PC-3 (cell line): ENCODE data around the gene ATP6V0E1. TPM values are rescaled to one million over a fixed set of nuclear protein-coding genes. Genes with fewer than 3 reads are reported as not detected.

Source experiments
- ATAC-seq: fragments of 200-7000 bp; cut with Tn5 transposase; 2 replicates; pipeline ENCODE4 v1.9.1; 2020; ENCODE audit warnings: mild to moderate bottlenecking, moderate library complexity
- BruUV-seq: library from RNA; stranded (reverse); fragments of 400-500 nt; replicated peaks from 2 replicates; lab custom pipeline; 2021; lab: Mats Ljungman, UMichigan
- CTCF ChIA-PET: fragments of 300-600 bp; sonication (Branson Sonifier 250); formaldehyde crosslinking; loops from one replicate; lab custom pipeline; 2022; ENCODE audit warnings: antibody characterized with exemption; lab: Charles Lee
- POLR2A ChIA-PET: fragments of 300-600 bp; sonication (Branson Sonifier 250); formaldehyde crosslinking; loops from one replicate; lab custom pipeline; 2022; ENCODE audit warnings: antibody characterized with exemption; ENCODE audit not compliant: unreplicated experiment; lab: Charles Lee
- DNase-seq: peaks from one replicate; pipeline ENCODE4 v3.0.0-alpha.2; 2015
- H2AFZ ChIP-seq: fragments of 300-600 bp; sonication (generic); 2 replicates; pipeline ENCODE4 v1.6.0; 2016; ENCODE audit warnings: antibody characterized with exemption, low read length
- H3F3A ChIP-seq: fragments of 300-600 bp; sonication (generic); one replicate; pipeline ENCODE4 v1.6.0; 2017; ENCODE audit warnings: antibody characterized with exemption, low read length, control low read depth, mild to moderate bottlenecking; ENCODE audit not compliant: unreplicated experiment
- H3K27ac ChIP-seq: fragments of 300-600 bp; sonication (generic); 2 replicates; pipeline ENCODE4 v1.5.1; 2016; ENCODE audit warnings: mild to moderate bottlenecking, low read length
- H3K27me3 ChIP-seq: fragments of 300-600 bp; sonication (generic); 2 replicates; pipeline ENCODE4 v1.6.1; 2016; ENCODE audit warnings: low read length, mixed read lengths
- H3K36me3 ChIP-seq: fragments of 300-600 bp; sonication (generic); 2 replicates; pipeline ENCODE4 v1.6.1; 2016; ENCODE audit warnings: low read depth, mixed run types, low read length, mixed read lengths
- H3K4me1 ChIP-seq: fragments of 300-600 bp; sonication (generic); 2 replicates; pipeline ENCODE4 v1.5.1; 2016; ENCODE audit warnings: low read length; ENCODE audit not compliant: insufficient read depth
- H3K4me2 ChIP-seq: fragments of 300-600 bp; sonication (generic); 2 replicates; pipeline ENCODE4 v1.6.0; 2016; ENCODE audit warnings: low read length
- H3K4me3 ChIP-seq: fragments of 300-600 bp; sonication (generic); 2 replicates; pipeline ENCODE4 v1.5.1; 2016; ENCODE audit warnings: mild to moderate bottlenecking, low read length, mixed read lengths
- H3K79me2 ChIP-seq: fragments of 300-600 bp; sonication (generic); 2 replicates; pipeline ENCODE4 v1.6.1; 2017; ENCODE audit warnings: low read length, mixed read lengths
- H3K9ac ChIP-seq: fragments of 300-600 bp; sonication (generic); 2 replicates; pipeline ENCODE4 v1.6.0; 2016; ENCODE audit warnings: mild to moderate bottlenecking, low read length
- H3K9me2 ChIP-seq: fragments of 300-600 bp; sonication (generic); replicated peaks from 2 replicates; pipeline ENCODE4 v1.6.1; 2016; ENCODE audit warnings: mixed run types, low read length, mixed read lengths
- H3K9me3 ChIP-seq: fragments of 300-600 bp; sonication (generic); 2 replicates; pipeline ENCODE4 v1.6.1; 2016; ENCODE audit warnings: low read length, mixed read lengths
- H4K20me1 ChIP-seq: fragments of 300-600 bp; sonication (generic); 2 replicates; pipeline ENCODE4 v1.6.1; 2016; ENCODE audit warnings: low read length, mixed read lengths
- CTCF ChIP-seq: fragments of 300-600 bp; sonication (generic); conservative IDR thresholded peaks from 2 replicates; pipeline ENCODE4 v1.5.1; 2017; ENCODE audit warnings: antibody characterized with exemption, low read depth, mild to moderate bottlenecking, low read length
- EZH2 ChIP-seq: fragments of 300-600 bp; sonication (generic); IDR thresholded peaks from one replicate; pipeline ENCODE4 v1.6.1; 2017; ENCODE audit warnings: antibody characterized with exemption, mild to moderate bottlenecking, low read length; ENCODE audit not compliant: unreplicated experiment
- EZH2phosphoT487 ChIP-seq: fragments of 300-600 bp; sonication (generic); IDR thresholded peaks from 2 replicates; pipeline ENCODE4 v1.6.1; 2018; ENCODE audit warnings: mild to moderate bottlenecking, antibody characterized with exemption, low read length, borderline replicate concordance
- intact Hi-C: fragments of 100-400 bp; cut with micrococcal nuclease; formaldehyde crosslinking; loops from 2 replicates; pipeline ENCODE4 v1.9.0; 2023
- total RNA-seq: library from RNA; depleted of rRNA; stranded (reverse); fragments of >200 nt; gene quantifications from 2 replicates; pipeline ENCODE4 v1.2.3, GENCODE V29; 2014

ATP6V0E1 gene
- total RNA-seq, 1 experiment from 2014 or later: 154 TPM

GRCh38 chr5:173025651-173026050 is 42.1 kb downstream of the ATP6V0E1 start:
- Histone ChIP-seq H3K9me3 (no peaks in the 10 kb centered on the region), H3K4me2 (no peak overlapping the region), H3K4me1 (no peaks in the 10 kb centered on the region), H2AFZ (no peak overlapping the region), H3K27me3 (no peaks in the 10 kb centered on the region), H3K79me2 (peaks cover 55% of the 10 kb centered on the region), H4K20me1 (peaks cover 6% of the 10 kb centered on the region), H3K27ac (no peak overlapping the region), H3K9me2 (no peaks in the 10 kb centered on the region), H3K4me3 (no peak overlapping the region), H3K9ac (no peak overlapping the region), H3K36me3 (peaks cover 17% of the 10 kb centered on the region), H3F3A (no peaks in the 10 kb centered on the region)
- DNase-seq: no peak
- CTCF ChIA-PET: no interaction called here
- POLR2A ChIA-PET: interaction anchor here (0.5 kb wide), 1 partner anchor 176 kb away, joined by 3 read pairs; no protein-coding TSS in a partner anchor
- no peak for ATAC-seq
- BruUV-seq: no TSS peak
- intact Hi-C loops: no loop called here
- no peak for TF ChIP-seq EZH2phosphoT487
- no peak for TF ChIP-seq EZH2
- TF ChIP-seq CTCF: no peak

GRCh38 chr5:173027905-173028304 is 44.3 kb downstream of the ATP6V0E1 start:
- no peak for TF ChIP-seq EZH2
- no peak for TF ChIP-seq CTCF
- TF ChIP-seq EZH2phosphoT487: no peak
- DNase-seq: no peak

GRCh38 chr5:173028811-173029327 is 45.3 kb downstream of the ATP6V0E1 start:
- ChIA-PET CTCF (no interaction called here), POLR2A (no interaction called here)
- Histone ChIP-seq H3K79me2 (peaks cover 53% of the 10 kb centered on the region), H3K9ac (no peak overlapping the region), H3K36me3 (peaks cover 10% of the 10 kb centered on the region; the same call in 1 of the 2 replicates), H3K4me2 (no peak overlapping the region), H3K9me3 (no peaks in the 10 kb centered on the region), H3K4me1 (no peaks in the 10 kb centered on the region), H3K27ac (no peak overlapping the region), H4K20me1 (peaks cover 6% of the 10 kb centered on the region), H3K4me3 (no peak overlapping the region), H3F3A (no peaks in the 10 kb centered on the region), H3K27me3 (no peaks in the 10 kb centered on the region), H2AFZ (no peak overlapping the region), H3K9me2 (no peaks in the 10 kb centered on the region)
- DNase-seq (no peak), ATAC-seq (no peak)
- no TSS peak for BruUV-seq
- intact Hi-C loops: no loop called here
- TF ChIP-seq CTCF (no peak), EZH2 (no peak), EZH2phosphoT487 (no peak)

More at GRCh38 chr5:173027905-173028304, 44.3 kb downstream of the ATP6V0E1 start:
- BruUV-seq: no TSS peak
- peaks cover 56% of the 10 kb centered on the region for H3K79me2 ChIP-seq
- no peak overlapping the region for H3K9ac ChIP-seq
- no peak for ATAC-seq
- POLR2A ChIA-PET: no interaction called here
- no peak overlapping the region for H3K4me2 ChIP-seq
- peaks cover 6% of the 10 kb centered on the region for H4K20me1 ChIP-seq
- no peaks in the 10 kb centered on the region for H3F3A ChIP-seq
- no peaks in the 10 kb centered on the region for H3K27me3 ChIP-seq
- intact Hi-C loops: no loop called here
- no peak overlapping the region for H3K4me3 ChIP-seq
- no peaks in the 10 kb centered on the region for H3K4me1 ChIP-seq
- CTCF ChIA-PET: interaction anchor here (0.6 kb wide), 1 partner anchor 95 kb away, joined by 3 read pairs; no protein-coding TSS in a partner anchor
- no peak overlapping the region for H2AFZ ChIP-seq
- peaks cover 10% of the 10 kb centered on the region; the same call in 1 of the 2 replicates for H3K36me3 ChIP-seq
- no peaks in the 10 kb centered on the region for H3K9me2 ChIP-seq
- no peak overlapping the region for H3K27ac ChIP-seq
- H3K9me3 ChIP-seq: no peaks in the 10 kb centered on the region
